ENCODE data around the gene SLC8A1.

The SLC8A1 gene

GRCh38 chr2:40260437-40260836 lies 191.5 kb downstream of the SLC8A1 start:
- no peak for DNase-seq

GRCh38 chr2:40259900-40260299 lies 192.0 kb downstream of the SLC8A1 start:
- DNase-seq = no peak

GRCh38 chr2:40258135-40258457 lies 193.8 kb downstream of the SLC8A1 start:
- DNase-seq = no peak

GRCh38 chr2:40257340-40258134 lies 194.4 kb downstream of the SLC8A1 start:
- DNase-seq = no peak

- DNase-seq = no peak
These were observed 195.2 kb downstream of the SLC8A1 start for GRCh38 chr2:40256649-40257048.

GRCh38 chr2:40256008-40256407 lies 195.9 kb downstream of the SLC8A1 start:
- no peak for DNase-seq

- DNase-seq = no peak
These were observed 196.8 kb downstream of the SLC8A1 start for GRCh38 chr2:40255103-40255502.

- DNase-seq = no peak
These were observed 197.3 kb downstream of the SLC8A1 start for GRCh38 chr2:40254611-40255010.

- DNase-seq = no peak
These were observed 200.8 kb downstream of the SLC8A1 start for GRCh38 chr2:40251137-40251536.

- no peak for DNase-seq
These were observed 202.3 kb downstream of the SLC8A1 start for GRCh38 chr2:40249577-40249976.

- DNase-seq = no peak
These were observed 203.6 kb downstream of the SLC8A1 start for GRCh38 chr2:40248294-40248693.

GRCh38 chr2:40244675-40245074 lies 207.2 kb downstream of the SLC8A1 start:
- no peak for DNase-seq

- no peak for DNase-seq
These were observed 207.6 kb downstream of the SLC8A1 start for GRCh38 chr2:40244251-40244650.

- DNase-seq = no peak
These were observed 208.2 kb downstream of the SLC8A1 start for GRCh38 chr2:40243581-40244187.

- DNase-seq = no peak
These were observed 209.6 kb downstream of the SLC8A1 start for GRCh38 chr2:40242315-40242714.

- no peak for DNase-seq
These were observed 211.8 kb downstream of the SLC8A1 start for GRCh38 chr2:40240070-40240469.

- no peak for DNase-seq
These were observed 221.0 kb downstream of the SLC8A1 start for GRCh38 chr2:40230707-40231432.

GRCh38 chr2:40230186-40230585 lies 221.7 kb downstream of the SLC8A1 start:
- no peak for DNase-seq

- DNase-seq = no peak
These were observed 223.6 kb downstream of the SLC8A1 start for GRCh38 chr2:40228310-40228709.

- DNase-seq = no peak
These were observed 224.7 kb downstream of the SLC8A1 start for GRCh38 chr2:40227210-40227609.

GRCh38 chr2:40226637-40227036 lies 225.3 kb downstream of the SLC8A1 start:
- no peak for DNase-seq

GRCh38 chr2:40225670-40226210 lies 226.2 kb downstream of the SLC8A1 start:
- DNase-seq = no peak

GRCh38 chr2:40224318-40224717 lies 227.6 kb downstream of the SLC8A1 start:
- no peak for DNase-seq
